Spleen (tissue), 7 donors: ENCODE results near the gene ARHGEF28.

Experiments
- POLR2A ChIP-seq, 3 donors: fragments of 450-650 bp; IDR thresholded peaks; one replicate each; pipeline ENCODE4 v1.5.1; 2017; ENCODE audit warnings: antibody characterized with exemption in 3 of 3, mild to moderate bottlenecking in 1 of 3
- POLR2AphosphoS5 ChIP-seq, 3 donors: sonication (generic); formaldehyde crosslinking; IDR thresholded peaks; one replicate each; pipeline ENCODE4 v1.5.1; 2017; ENCODE audit warnings: antibody characterized with exemption in 3 of 3
- TF ChIP-seq, protein P1 (sequence below), 11 experiments: fragments of 200-600 bp in 7 of 11; fragments of 450-650 bp in 4 of 11; sonication (generic) in 4 of 11; IDR thresholded peaks in 8 of 11; conservative IDR thresholded peaks in 3 of 11; 1 replicate in 7 of 11; 2 replicates in 4 of 11; pipeline versions ENCODE4 v1.4.0 to v1.8.0; 2016 to 2021; ENCODE audit warnings: antibody characterized with exemption in 11 of 11, inconsistent platforms in 4 of 11, mild to moderate bottlenecking in 1 of 11
- donor health status: DM: no; HTN: no; CAD: no; lungs with moderate emphysema.
- donor health status: DM: no; HTN: no; CAD: no.
- donor health status: DM: no; HTN: no; CAD: no.

- TF ChIP-seq, protein P1, sequence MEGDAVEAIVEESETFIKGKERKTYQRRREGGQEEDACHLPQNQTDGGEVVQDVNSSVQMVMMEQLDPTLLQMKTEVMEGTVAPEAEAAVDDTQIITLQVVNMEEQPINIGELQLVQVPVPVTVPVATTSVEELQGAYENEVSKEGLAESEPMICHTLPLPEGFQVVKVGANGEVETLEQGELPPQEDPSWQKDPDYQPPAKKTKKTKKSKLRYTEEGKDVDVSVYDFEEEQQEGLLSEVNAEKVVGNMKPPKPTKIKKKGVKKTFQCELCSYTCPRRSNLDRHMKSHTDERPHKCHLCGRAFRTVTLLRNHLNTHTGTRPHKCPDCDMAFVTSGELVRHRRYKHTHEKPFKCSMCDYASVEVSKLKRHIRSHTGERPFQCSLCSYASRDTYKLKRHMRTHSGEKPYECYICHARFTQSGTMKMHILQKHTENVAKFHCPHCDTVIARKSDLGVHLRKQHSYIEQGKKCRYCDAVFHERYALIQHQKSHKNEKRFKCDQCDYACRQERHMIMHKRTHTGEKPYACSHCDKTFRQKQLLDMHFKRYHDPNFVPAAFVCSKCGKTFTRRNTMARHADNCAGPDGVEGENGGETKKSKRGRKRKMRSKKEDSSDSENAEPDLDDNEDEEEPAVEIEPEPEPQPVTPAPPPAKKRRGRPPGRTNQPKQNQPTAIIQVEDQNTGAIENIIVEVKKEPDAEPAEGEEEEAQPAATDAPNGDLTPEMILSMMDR (IDR thresholded peaks at IDR 0.05 in 8 of 11, conservative IDR thresholded peaks at IDR 0.05 in 3 of 11), result no peak
- TF ChIP-seq POLR2A (IDR thresholded peaks at IDR 0.05) (no peak), POLR2AphosphoS5 (IDR thresholded peaks at IDR 0.05) (no peak)
Measured at GRCh38 chr5:73640861-73641320, 14.9 kb downstream of the ARHGEF28 start.
